Lower leg skin (tissue), 4 donors: Measurements from ENCODE around the gene SLC17A2. TPM values are rescaled to one million over a fixed set of nuclear protein-coding genes. Genes with fewer than 3 reads are reported as not detected.

Experiments
- DNase-seq, 2 donors: peaks; one replicate each; pipeline ENCODE4 v3.0.0-alpha.2; 2019; ENCODE audit warnings: low spot score in 2 of 2
- H3K4me3 ChIP-seq: fragments of 200-600 bp; sonication (generic); 2 replicates; pipeline ENCODE4 v1.5.1; 2017; ENCODE audit warnings: mild to moderate bottlenecking, low read depth; ENCODE audit not compliant: poor library complexity, severe bottlenecking
- CTCF ChIP-seq, 3 donors: fragments of 450-650 bp; IDR thresholded peaks; one replicate each; pipeline ENCODE4 v1.5.1; 2016; ENCODE audit warnings: antibody characterized with exemption in 3 of 3, mild to moderate bottlenecking in 3 of 3, moderate library complexity in 2 of 3
- POLR2A ChIP-seq, 2 donors: fragments of 450-650 bp; IDR thresholded peaks; one replicate each; pipeline ENCODE4 v1.6.1; 2016 to 2017; ENCODE audit warnings: antibody characterized with exemption in 2 of 2, mild to moderate bottlenecking in 1 of 2, moderate library complexity in 1 of 2
- WGBS, 2 donors: methylation state at CpG; one replicate each; pipeline ENCODE4 v1.1.5; 2018; 5-methylcytosine and 5-hydroxymethylcytosine counted together
- intact Hi-C: fragments of 100-400 bp; cut with DNase I; formaldehyde crosslinking; loops from one replicate; pipeline ENCODE4 v1.15.0; 2023; ENCODE audit warnings: low total_unique reads
- total RNA-seq, 4 donors: library from RNA; depleted of rRNA; stranded (reverse); fragments of >200 nt; gene quantifications; one replicate each; pipeline ENCODE4 v1.1.0, GENCODE V29; 2016

SLC17A2 gene
- total RNA-seq, 4 donors from 2014 or later: not detected

GRCh38 chr6:25883991-25884390 is 46.5 kb downstream of the SLC17A2 start:
- H3K4me3 ChIP-seq: no peak overlapping the region
- DNase-seq: peak in 1 of 2 donors; percentile 14
- TF ChIP-seq POLR2A (IDR thresholded peaks at IDR 0.05) (no peak), CTCF (IDR thresholded peaks at IDR 0.05) (no peak)
- intact Hi-C loops: no loop called here
- WGBS, 2 donors: 45 to 55% methylated on average over 2 of the region's 2 CpGs

GRCh38 chr6:25883536-25883935 is 47.0 kb downstream of the SLC17A2 start:
- WGBS, 2 donors: 93 to 100% methylated on average over 1 of the region's 1 CpG
- TF ChIP-seq CTCF (IDR thresholded peaks at IDR 0.05) (no peak), POLR2A (IDR thresholded peaks at IDR 0.05) (no peak)
- intact Hi-C loops: no loop called here
- H3K4me3 ChIP-seq: no peak overlapping the region
- no peak for DNase-seq

- 22 to 59% methylated on average over 28 of the region's 28 CpGs for WGBS, 2 donors
- no peak for TF ChIP-seq POLR2A (IDR thresholded peaks at IDR 0.05)
- TF ChIP-seq CTCF (IDR thresholded peaks at IDR 0.05): no peak
- intact Hi-C loops: no loop called here
- no peak for DNase-seq
- H3K4me3 ChIP-seq: no peak overlapping the region
These were observed 48.4 kb downstream of the SLC17A2 start for GRCh38 chr6:25882051-25882496.

GRCh38 chr6:25880601-25881000 is 49.9 kb downstream of the SLC17A2 start:
- intact Hi-C loops: no loop called here
- WGBS, 2 donors: 86 to 87% methylated on average over 4 of the region's 4 CpGs
- no peak for DNase-seq
- H3K4me3 ChIP-seq: no peak overlapping the region
- no peak for TF ChIP-seq CTCF (IDR thresholded peaks at IDR 0.05)

- intact Hi-C loops: no loop called here
- 95 to 100% methylated on average over 2 of the region's 2 CpGs for WGBS, 2 donors
- DNase-seq: no peak
- TF ChIP-seq POLR2A (IDR thresholded peaks at IDR 0.05): no peak
- TF ChIP-seq CTCF (IDR thresholded peaks at IDR 0.05): no peak
- H3K4me3 ChIP-seq: no peak overlapping the region
These were observed 51.7 kb downstream of the SLC17A2 start for GRCh38 chr6:25878721-25879322.
